ENCODE results near the gene LAMA5.

The LAMA5 gene

GRCh38 chr20:62339647-62340062, 27.5 kb downstream of the LAMA5 start:
- no peaks in the 10 kb centered on the region for H3K27me3 ChIP-seq (ENCODE audit: insufficient read depth, low read depth)
- H4K20me1 ChIP-seq (ENCODE audit: insufficient read depth), result no peaks in the 10 kb centered on the region
- H3K4me3 ChIP-seq (IDR thresholded peaks at IDR 0.05; ENCODE audit: insufficient read depth, low read depth, low read length), result no peak overlapping the region
- H3K4me2 ChIP-seq, result peak overlapping the region; percentile 80
- peaks cover 35% of the 10 kb centered on the region for H3K4me1 ChIP-seq (ENCODE audit: low read depth, poor library complexity, severe bottlenecking)
- peak overlapping the region; percentile 82 for H3K27ac ChIP-seq
- H3K9ac ChIP-seq, result peak overlapping the region; percentile 46; the same call in 1 of the 2 replicates
- no peaks in the 10 kb centered on the region for H3K79me2 ChIP-seq (ENCODE audit: insufficient read depth, low read depth)
- H3K36me3 ChIP-seq (ENCODE audit: insufficient read depth), result no peaks in the 10 kb centered on the region
- peak overlapping the region; percentile 31; the same call in 1 of the 2 replicates for H2AFZ ChIP-seq (ENCODE audit: low read depth)
- TF ChIP-seq CTCF (conservative IDR thresholded peaks at IDR 0.05; ENCODE audit: low read depth, low read length), result no peak

- Histone ChIP-seq H3K4me3 (IDR thresholded peaks at IDR 0.05; ENCODE audit: insufficient read depth, low read depth, low read length) (no peak overlapping the region), H2AFZ (ENCODE audit: low read depth) (no peak overlapping the region), H3K79me2 (ENCODE audit: insufficient read depth, low read depth) (no peaks in the 10 kb centered on the region), H3K27ac (peak overlapping the region; percentile 82; the same call in 1 of the 2 replicates), H4K20me1 (ENCODE audit: insufficient read depth) (no peaks in the 10 kb centered on the region), H3K4me2 (peak overlapping the region; percentile 80; the same call in 1 of the 2 replicates), H3K9ac (no peak overlapping the region), H3K4me1 (ENCODE audit: low read depth, poor library complexity, severe bottlenecking) (peaks cover 35% of the 10 kb centered on the region), H3K27me3 (ENCODE audit: insufficient read depth, low read depth) (no peaks in the 10 kb centered on the region), H3K36me3 (ENCODE audit: insufficient read depth) (no peaks in the 10 kb centered on the region)
- no peak for TF ChIP-seq CTCF (conservative IDR thresholded peaks at IDR 0.05; ENCODE audit: low read depth, low read length)
These were observed 28.9 kb downstream of the LAMA5 start for GRCh38 chr20:62338294-62338620.

- peak overlapping the region; percentile 80; the same call in 1 of the 2 replicates for H3K4me2 ChIP-seq
- no peaks in the 10 kb centered on the region for H4K20me1 ChIP-seq (ENCODE audit: insufficient read depth)
- H3K4me3 ChIP-seq (IDR thresholded peaks at IDR 0.05; ENCODE audit: insufficient read depth, low read depth, low read length), result no peak overlapping the region
- no peaks in the 10 kb centered on the region for H3K36me3 ChIP-seq (ENCODE audit: insufficient read depth)
- H3K4me1 ChIP-seq (ENCODE audit: low read depth, poor library complexity, severe bottlenecking), result peaks cover 35% of the 10 kb centered on the region
- no peaks in the 10 kb centered on the region for H3K27me3 ChIP-seq (ENCODE audit: insufficient read depth, low read depth)
- no peak overlapping the region for H3K9ac ChIP-seq
- no peaks in the 10 kb centered on the region for H3K79me2 ChIP-seq (ENCODE audit: insufficient read depth, low read depth)
- H2AFZ ChIP-seq (ENCODE audit: low read depth), result no peak overlapping the region
- H3K27ac ChIP-seq, result peak overlapping the region; percentile 82; the same call in 1 of the 2 replicates
- TF ChIP-seq CTCF (conservative IDR thresholded peaks at IDR 0.05; ENCODE audit: low read depth, low read length), result no peak
These were observed 29.4 kb downstream of the LAMA5 start for GRCh38 chr20:62337558-62338293.

GRCh38 chr20:62336775-62337557, 30.1 kb downstream of the LAMA5 start:
- H3K4me2 ChIP-seq, result no peak overlapping the region
- no peak overlapping the region for H3K9ac ChIP-seq
- no peaks in the 10 kb centered on the region for H3K27me3 ChIP-seq (ENCODE audit: insufficient read depth, low read depth)
- no peak overlapping the region for H2AFZ ChIP-seq (ENCODE audit: low read depth)
- no peaks in the 10 kb centered on the region for H4K20me1 ChIP-seq (ENCODE audit: insufficient read depth)
- H3K4me1 ChIP-seq (ENCODE audit: low read depth, poor library complexity, severe bottlenecking), result peaks cover 35% of the 10 kb centered on the region
- TF ChIP-seq CTCF (conservative IDR thresholded peaks at IDR 0.05; ENCODE audit: low read depth, low read length), result no peak
- no peak overlapping the region for H3K4me3 ChIP-seq (IDR thresholded peaks at IDR 0.05; ENCODE audit: insufficient read depth, low read depth, low read length)
- no peaks in the 10 kb centered on the region for H3K36me3 ChIP-seq (ENCODE audit: insufficient read depth)
- no peaks in the 10 kb centered on the region for H3K79me2 ChIP-seq (ENCODE audit: insufficient read depth, low read depth)
- no peak overlapping the region for H3K27ac ChIP-seq
